ENCODE data around the gene GPR39.

The GPR39 gene

GRCh38 chr2:132642415-132642814, 225.8 kb downstream of the GPR39 start:
- DNase-seq (ENCODE audit: low read depth) = no peak

DNA sequence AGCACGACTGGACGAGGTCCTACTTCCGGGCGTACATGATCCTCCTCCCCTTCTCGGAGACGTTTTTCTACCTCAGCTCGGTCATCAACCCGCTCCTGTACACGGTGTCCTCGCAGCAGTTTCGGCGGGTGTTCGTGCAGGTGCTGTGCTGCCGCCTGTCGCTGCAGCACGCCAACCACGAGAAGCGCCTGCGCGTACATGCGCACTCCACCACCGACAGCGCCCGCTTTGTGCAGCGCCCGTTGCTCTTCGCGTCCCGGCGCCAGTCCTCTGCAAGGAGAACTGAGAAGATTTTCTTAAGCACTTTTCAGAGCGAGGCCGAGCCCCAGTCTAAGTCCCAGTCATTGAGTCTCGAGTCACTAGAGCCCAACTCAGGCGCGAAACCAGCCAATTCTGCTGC, 228.6 kb downstream of the GPR39 start:
- DNase-seq (ENCODE audit: low read depth) = no peak

- DNase-seq (ENCODE audit: low read depth) = no peak
These were observed 229.3 kb downstream of the GPR39 start for GRCh38 chr2:132645722-132646539.

DNA sequence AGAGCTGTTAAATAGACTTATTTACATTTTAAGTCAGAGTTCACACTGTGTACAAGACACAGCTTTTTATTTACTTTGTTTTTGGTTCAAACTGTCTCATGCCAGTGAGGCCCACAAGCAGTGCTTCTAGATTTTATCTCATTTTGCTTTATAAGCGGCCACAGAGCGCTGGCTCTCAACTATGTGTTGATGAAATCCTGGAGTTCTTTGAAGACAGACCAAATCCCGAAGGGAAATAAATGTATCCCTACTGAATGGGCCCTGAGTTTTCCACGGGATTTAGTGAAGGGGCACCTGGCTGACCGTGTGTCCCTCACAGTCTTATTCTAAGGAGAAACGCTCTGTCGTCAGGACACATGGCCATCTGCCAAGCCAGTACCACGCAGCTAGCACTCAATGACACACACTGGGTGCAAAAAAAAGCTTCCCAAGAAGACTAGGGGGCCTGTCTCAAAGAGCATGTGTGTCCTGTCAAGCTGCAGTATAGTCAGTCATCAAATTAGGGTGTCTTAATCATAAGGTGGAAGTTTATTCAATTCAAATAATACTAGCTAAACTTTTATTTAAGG, 230.0 kb downstream of the GPR39 start:
- DNase-seq (ENCODE audit: low read depth) = no peak

DNA sequence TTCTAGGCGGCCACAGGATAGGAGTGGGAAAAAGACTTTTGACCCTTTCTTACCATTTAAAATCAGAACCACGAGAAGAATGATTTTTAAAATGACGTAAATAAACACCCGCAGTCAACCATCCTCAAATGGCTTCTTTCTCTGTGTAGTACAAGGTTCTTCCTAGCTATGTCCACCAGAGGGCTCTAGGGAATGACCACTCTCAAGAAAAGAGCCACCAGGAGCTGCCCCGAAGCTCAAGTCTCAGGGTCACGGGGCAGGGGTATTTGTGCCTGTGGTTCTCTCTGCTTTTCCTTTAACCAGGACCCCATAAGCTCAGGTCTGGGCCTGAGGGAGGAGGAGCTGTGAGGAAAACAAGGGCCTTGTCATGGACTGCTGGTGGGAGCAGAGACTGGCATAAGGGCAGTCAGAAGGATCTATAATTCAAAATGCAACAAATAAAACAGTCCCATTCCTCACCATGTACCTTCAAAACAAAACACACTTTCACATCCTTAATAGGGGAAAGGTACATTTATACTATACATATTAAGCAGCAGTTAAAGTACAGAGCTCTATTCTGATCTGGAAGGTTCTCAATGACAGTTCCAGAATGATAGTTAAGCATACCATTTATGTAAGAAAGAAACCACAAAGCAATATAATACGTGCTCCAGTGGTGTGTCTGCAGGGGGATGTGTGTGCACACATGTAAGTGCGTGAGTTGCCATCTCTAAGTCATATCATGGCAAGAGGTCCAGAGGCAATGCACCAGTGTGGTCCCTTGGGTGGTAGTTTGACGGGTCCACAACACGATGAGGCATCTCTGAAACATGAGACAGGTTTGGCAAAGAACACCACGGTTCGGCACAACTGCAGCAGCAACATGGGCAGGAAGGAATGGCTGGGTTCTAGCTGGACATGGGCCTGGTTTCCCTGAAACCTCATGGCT, 234.8 kb downstream of the GPR39 start:
- DNase-seq (ENCODE audit: low read depth) = no peak

GRCh38 chr2:132652474-132652873, 235.9 kb downstream of the GPR39 start:
- no peak for DNase-seq (ENCODE audit: low read depth)

- DNase-seq (ENCODE audit: low read depth) = no peak
These were observed 237.7 kb downstream of the GPR39 start for GRCh38 chr2:132654335-132654734.

- no peak for DNase-seq (ENCODE audit: low read depth)
These were observed 238.4 kb downstream of the GPR39 start for GRCh38 chr2:132654968-132655367.

DNA sequence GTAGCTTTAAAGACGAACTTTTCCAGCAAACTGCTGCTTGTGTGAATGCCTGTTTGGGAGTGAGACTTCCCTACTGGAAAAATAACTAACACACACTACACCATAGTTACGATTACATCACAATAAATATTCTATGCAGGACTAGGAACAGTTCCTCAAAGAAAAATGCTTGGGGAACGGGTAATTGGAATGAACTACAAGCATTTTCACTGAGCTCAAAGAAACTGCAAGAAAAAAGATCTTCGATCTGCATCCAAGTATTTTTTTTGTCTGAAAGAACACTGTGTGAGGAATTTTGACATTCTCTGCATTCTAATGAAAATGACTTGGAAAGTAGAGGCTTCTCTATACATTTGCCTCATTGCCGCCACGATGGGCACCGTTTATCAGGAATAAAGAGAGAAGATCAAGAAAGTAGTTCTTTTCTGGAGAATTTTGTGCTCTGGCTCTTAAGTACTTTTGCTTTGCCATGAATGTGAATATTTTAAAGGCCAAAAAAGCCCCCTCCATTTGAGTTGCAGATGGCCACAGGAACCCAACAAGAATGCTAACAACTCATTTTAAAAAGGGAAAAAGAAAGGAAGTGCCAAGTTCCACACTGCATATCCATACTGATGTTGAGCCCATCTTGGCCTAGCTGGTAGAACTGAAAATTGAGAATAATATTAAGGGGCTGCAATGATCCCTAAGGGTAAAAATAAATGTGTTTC, 239.8 kb downstream of the GPR39 start:
- DNase-seq (ENCODE audit: low read depth) = no peak

- DNase-seq (ENCODE audit: low read depth) = no peak
These were observed 242.7 kb downstream of the GPR39 start for GRCh38 chr2:132659331-132659730.

- DNase-seq (ENCODE audit: low read depth) = no peak
These were observed 246.1 kb downstream of the GPR39 start for GRCh38 chr2:132662732-132663131.

DNA sequence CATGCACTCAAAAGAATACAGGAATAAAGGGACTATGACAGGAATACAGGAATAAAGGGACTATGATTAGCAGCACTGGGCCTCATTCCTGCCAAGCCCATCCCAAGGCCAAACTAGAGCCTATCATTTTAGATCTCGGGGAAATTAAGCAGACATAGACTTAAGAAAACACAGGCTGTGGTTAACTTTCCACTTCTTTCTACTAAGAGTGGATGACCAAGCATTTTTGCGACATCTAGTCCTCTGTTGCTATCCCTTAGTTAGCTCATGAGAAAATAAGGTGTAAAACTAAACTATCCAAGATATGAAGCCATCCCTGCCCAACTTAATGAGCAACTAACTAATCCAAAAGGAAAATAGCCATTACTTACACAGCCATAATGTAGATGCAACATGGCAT, 247.5 kb downstream of the GPR39 start:
- DNase-seq (ENCODE audit: low read depth) = no peak

GRCh38 chr2:132665401-132666140, 249.0 kb downstream of the GPR39 start:
- no peak for DNase-seq (ENCODE audit: low read depth)

- no peak for DNase-seq (ENCODE audit: low read depth)
These were observed 251.1 kb downstream of the GPR39 start for GRCh38 chr2:132667706-132668105.

- DNase-seq (ENCODE audit: low read depth) = no peak
These were observed 251.7 kb downstream of the GPR39 start for GRCh38 chr2:132668189-132668823.

DNA sequence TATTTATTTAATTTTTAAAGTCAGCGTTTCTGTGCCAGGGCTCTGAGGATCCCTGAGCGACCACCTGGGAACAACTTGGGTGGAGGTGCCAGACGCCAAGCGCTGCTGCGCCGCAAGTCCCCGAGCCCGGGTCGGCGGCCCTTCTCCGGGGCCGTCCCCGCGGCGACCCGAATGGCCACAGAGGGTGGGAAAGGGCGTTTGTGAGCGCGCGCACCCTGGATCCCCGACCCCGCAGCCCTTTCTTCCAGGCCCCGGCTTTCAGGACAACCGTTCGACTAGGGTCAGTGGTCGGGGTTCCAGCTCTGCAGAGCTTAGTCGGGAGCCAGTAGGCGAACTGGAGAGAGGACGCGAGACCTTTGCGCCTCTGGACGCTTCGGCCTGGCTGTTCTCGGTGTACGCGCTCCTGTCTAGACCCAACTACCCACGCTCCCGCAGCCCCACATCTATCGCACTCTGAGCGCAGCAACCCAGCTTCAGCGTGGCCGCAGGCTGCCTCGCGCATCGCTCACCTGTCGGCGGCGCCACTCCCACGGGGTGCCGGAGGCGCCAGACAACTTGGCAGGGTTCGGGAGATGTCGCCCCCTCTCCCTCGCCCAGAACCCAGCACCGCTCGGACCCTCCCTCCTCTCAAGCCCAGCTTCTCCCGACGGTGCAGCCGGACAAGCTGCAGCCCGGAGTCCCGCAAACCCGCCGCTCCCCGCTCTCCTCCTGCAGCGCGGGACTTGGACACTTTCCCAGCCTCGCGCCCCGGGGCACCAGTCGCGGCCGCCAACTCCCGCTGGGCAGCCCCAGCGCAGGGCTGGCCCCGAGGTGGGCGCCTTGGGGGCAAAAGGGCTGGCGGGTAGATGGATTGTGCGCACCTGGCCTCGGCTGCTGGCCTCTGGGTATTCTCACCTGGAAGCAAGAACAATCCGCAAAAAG, 252.6 kb downstream of the GPR39 start:
- DNase-seq (ENCODE audit: low read depth) = no peak

DNA sequence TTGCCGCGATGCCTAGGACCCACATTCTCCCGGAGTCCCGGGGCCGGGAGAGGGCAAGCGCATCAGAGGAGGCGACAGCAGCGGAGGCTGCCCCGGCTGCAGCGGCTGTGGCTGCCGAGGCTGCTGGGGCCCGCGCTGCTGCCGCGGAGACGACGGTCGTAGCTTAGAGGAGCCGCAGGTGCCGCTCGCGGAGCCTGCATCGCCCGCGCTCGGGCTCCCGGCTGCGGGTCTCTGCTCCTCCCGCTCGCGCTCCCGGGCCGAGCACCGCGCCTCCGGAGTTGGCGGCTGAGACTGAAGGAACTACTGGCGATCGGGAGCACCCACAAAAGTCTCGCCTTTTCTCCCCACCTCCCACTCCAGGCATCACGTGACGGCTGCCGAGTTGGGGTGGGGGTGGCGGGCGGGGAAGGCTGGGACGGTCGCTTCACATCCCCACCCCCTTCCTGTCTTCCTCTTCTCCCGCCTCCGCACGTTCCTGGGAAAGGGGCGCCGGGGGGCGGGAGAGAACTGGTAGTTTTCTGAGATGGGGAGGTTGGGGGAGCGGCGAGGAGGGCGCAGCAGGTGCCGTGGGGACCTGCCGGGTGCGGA, 253.4 kb downstream of the GPR39 start, which contains the start of gene LYPD1:
Gene LYPD1, minus strand, starts transcription at position 298 of the 588 bp plus-strand sequence. Its CDS starts 273 bp downstream, at position 25.
- DNase-seq (ENCODE audit: low read depth) = no peak

- no peak for DNase-seq (ENCODE audit: low read depth)
These were observed 254.0 kb downstream of the GPR39 start for GRCh38 chr2:132670496-132671150.
